HepG2 (cell line): Measurements from ENCODE around the gene ARID5B. TPM values are rescaled to one million over a fixed set of nuclear protein-coding genes. Genes with fewer than 3 reads are reported as not detected.
A peak's percentile ranks its signal among the peaks of the same experiment; 100 is the strongest.

Experiments
- ATAC-seq: fragments of 200-7000 bp; cut with Tn5 transposase; 3 replicates; pipeline ENCODE4 v1.9.1; 2020; ENCODE audit warnings: mild to moderate bottlenecking, moderate library complexity
- BruUV-seq: library from RNA; stranded (reverse); fragments of 400-500 nt; replicated peaks from 2 replicates; lab custom pipeline; 2021; lab: Mats Ljungman, UMichigan
- CTCF ChIA-PET: fragments of 300-600 bp; formaldehyde crosslinking; extraction: SDS; loops from one replicate; lab custom pipeline; 2021; ENCODE audit warnings: low total read pairs, inconsistent platforms, low intra/inter-chr PET ratio; lab: Yijun Ruan, JAX
- POLR2A ChIA-PET: fragments of 350-600 bp; sonication (Branson Sonifier 250); formaldehyde crosslinking; loops from one replicate; lab custom pipeline; 2020; ENCODE audit warnings: antibody characterized with exemption, inconsistent platforms; lab: Yijun Ruan, JAX
- DNase-seq: peaks from one replicate; pipeline ENCODE4 v3.0.0-alpha.2; 2015; ENCODE audit warnings: low spot score
- FAIRE-seq: peaks from 3 replicates; lab custom pipeline; 2011; peaks lifted over from hg19 to GRCh38; lab: Jason Lieb, UNC
- H2AFZ ChIP-seq: one replicate; pipeline ENCODE4 v1.6.1; 2011; ENCODE audit warnings: low read length, inconsistent platforms
- H3K27ac ChIP-seq: fragments of 300-600 bp; 3 replicates; pipeline ENCODE4 v1.8.0; 2011; ENCODE audit warnings: mixed run types, mild to moderate bottlenecking, mixed read lengths, low read length, inconsistent platforms; ENCODE audit not compliant: insufficient read depth; ENCODE audit errors: extremely low read length
- H3K27me3 ChIP-seq, 2 experiments: fragments of 200-600 bp in 1 of 2; 2 replicates in 1 of 2; 3 replicates in 1 of 2; pipeline versions ENCODE4 v1.6.0 to v1.8.0; 2011; ENCODE audit warnings: low read length in 2 of 2, mild to moderate bottlenecking in 2 of 2, moderate library complexity in 2 of 2, inconsistent platforms in 1 of 2; ENCODE audit not compliant: insufficient read depth in 2 of 2, control insufficient read depth in 1 of 2
- H3K36me3 ChIP-seq, 2 experiments: fragments of 200-600 bp in 1 of 2; replicated peaks in 1 of 2; 2 replicates in 1 of 2; 3 replicates in 1 of 2; pipeline versions ENCODE4 v1.5.1 to v1.8.0; 2011; ENCODE audit warnings: low read length in 2 of 2, inconsistent platforms in 1 of 2; ENCODE audit not compliant: insufficient read depth in 2 of 2, control insufficient read depth in 1 of 2
- H3K4me1 ChIP-seq: 2 replicates; pipeline ENCODE4 v1.5.1; 2012; ENCODE audit warnings: low read length, inconsistent platforms; ENCODE audit not compliant: insufficient read depth
- H3K4me2 ChIP-seq: 2 replicates; pipeline ENCODE4 v1.6.0; 2011; ENCODE audit warnings: low read depth, low read length, inconsistent platforms
- H3K4me3 ChIP-seq, 3 experiments: fragments of 200-600 bp in 1 of 3; sonication (generic), shearing (Covaris generic) in 1 of 3; replicated peaks in 1 of 3; 2 replicates each; pipeline ENCODE4 v1.5.1; 2011 to 2016; ENCODE audit warnings: low read length in 3 of 3, inconsistent platforms in 2 of 3, low read depth in 2 of 3, mild to moderate bottlenecking in 2 of 3, control low read depth in 1 of 3, mixed read lengths in 1 of 3; ENCODE audit not compliant: insufficient read depth in 1 of 3
- H3K79me2 ChIP-seq: one replicate; pipeline ENCODE4 v1.6.1; 2011; ENCODE audit warnings: low read length, inconsistent platforms; ENCODE audit not compliant: insufficient read depth
- H3K9ac ChIP-seq: 2 replicates; pipeline ENCODE4 v1.6.0; 2011; ENCODE audit warnings: mild to moderate bottlenecking, low read depth, low read length, inconsistent platforms; ENCODE audit not compliant: insufficient read depth
- H3K9me3 ChIP-seq: 2 replicates; pipeline ENCODE4 v1.5.1; 2012; ENCODE audit warnings: mild to moderate bottlenecking, low read length
- H4K20me1 ChIP-seq: 2 replicates; pipeline ENCODE4 v1.6.0; 2011; ENCODE audit warnings: inconsistent platforms, mild to moderate bottlenecking, low read length, moderate library complexity; ENCODE audit not compliant: insufficient read depth
- BCL6 ChIP-seq: IDR thresholded peaks from 2 replicates; pipeline ENCODE4 v1.6.1; 2016; ENCODE audit warnings: missing genetic modification reagents, missing compliant biosample characterization
- FOXA3 ChIP-seq: IDR thresholded peaks from 2 replicates; pipeline ENCODE4 v1.6.1; 2016; ENCODE audit warnings: missing genetic modification reagents, missing compliant biosample characterization
- GATAD2A ChIP-seq: IDR thresholded peaks from 2 replicates; pipeline ENCODE4 v1.6.1; 2016
- HDAC2 ChIP-seq: sonication (generic); formaldehyde crosslinking; IDR thresholded peaks from 2 replicates; pipeline ENCODE4 v1.4.0; 2020; ENCODE audit warnings: missing genetic modification reagents
- HMG20A ChIP-seq: IDR thresholded peaks from 2 replicates; pipeline ENCODE4 v1.6.1; 2016; ENCODE audit warnings: borderline replicate concordance
- IRF2 ChIP-seq: IDR thresholded peaks from 2 replicates; pipeline ENCODE4 v1.6.1; 2018; ENCODE audit warnings: missing genetic modification reagents, missing compliant biosample characterization
- MED1 ChIP-seq: sonication (generic); formaldehyde crosslinking; IDR thresholded peaks from 2 replicates; pipeline ENCODE4 v1.4.0; 2020; ENCODE audit warnings: missing genetic modification reagents
- POGZ ChIP-seq: sonication (generic); formaldehyde crosslinking; IDR thresholded peaks from 2 replicates; pipeline ENCODE4 v1.4.0; 2020; ENCODE audit warnings: mild to moderate bottlenecking, missing genetic modification reagents
- RCOR2 ChIP-seq: IDR thresholded peaks from 2 replicates; pipeline ENCODE4 v1.6.1; 2016; ENCODE audit warnings: missing biosample characterization, missing genetic modification reagents
- SOX13 ChIP-seq, 3 experiments: fragments of 450-650 bp in 1 of 3; sonication (generic) in 1 of 3; formaldehyde crosslinking in 1 of 3; IDR thresholded peaks in 2 of 3; conservative IDR thresholded peaks in 1 of 3; 2 replicates each; pipeline versions ENCODE4 v1.5.0 to v1.6.1; 2016 to 2020; ENCODE audit warnings: antibody characterized with exemption in 1 of 3, mild to moderate bottlenecking in 1 of 3, missing compliant biosample characterization in 1 of 3, missing genetic modification reagents in 1 of 3, moderate library complexity in 1 of 3
- ZMYM4 ChIP-seq: sonication (generic); formaldehyde crosslinking; IDR thresholded peaks from 2 replicates; pipeline ENCODE4 v1.8.1; 2023; ENCODE audit warnings: mild to moderate bottlenecking, missing genetic modification reagents
- ZNF224 ChIP-seq: sonication (generic); formaldehyde crosslinking; IDR thresholded peaks from 2 replicates; pipeline ENCODE4 v1.5.0; 2020; ENCODE audit warnings: mild to moderate bottlenecking, missing genetic modification reagents
- ZNF747 ChIP-seq: sonication (generic); formaldehyde crosslinking; IDR thresholded peaks from 2 replicates; pipeline ENCODE4 v1.8.1; 2023; ENCODE audit warnings: missing genetic modification reagents, mild to moderate bottlenecking, borderline replicate concordance
- WGBS: methylation state at CpG from one replicate; pipeline ENCODE4 v1.1.6; 2017; ENCODE audit warnings: low lambda C conversion rate; 5-methylcytosine and 5-hydroxymethylcytosine counted together
- in situ Hi-C: cut with HindIII; loops from 2 replicates; pipeline ENCODE4 v1.10.0; 2017; ENCODE audit warnings: low pct_unique_long_range_greater_than_20kb; ENCODE audit not compliant: extremely low pct_ligation_motif_present
- intact Hi-C: fragments of 100-400 bp; cut with micrococcal nuclease; formaldehyde crosslinking; loops from one replicate; pipeline ENCODE4 v1.10.0; 2022; ENCODE audit not compliant: unreplicated experiment
- polyA plus RNA-seq, 8 experiments: library from polyadenylated mRNA; depleted of rRNA in 3 of 8; stranded (reverse) in 7 of 8; unstranded in 1 of 8; fragments of >200 nt; fragmentation: Illumina TruSeq in 4 of 8; extraction: Trizol in 4 of 8; gene quantifications; 2 replicates each; pipeline versions ENCODE4 v1.2.1 to v1.2.3, GENCODE V29; 2011 to 2016; ENCODE audit warnings: low read depth in 4 of 8, missing spikeins in 1 of 8, mixed read lengths in 1 of 8; ENCODE audit not compliant: insufficient read depth in 1 of 8
- total RNA-seq, 5 experiments: library from RNA; depleted of rRNA; stranded (reverse); fragments of >200 nt; fragmentation: Illumina TruSeq; extraction: Trizol; gene quantifications; 2 replicates each; pipeline ENCODE4 v1.2.3, GENCODE V29; 2016; ENCODE audit warnings: low read depth in 1 of 5
- TF ChIP-seq, protein P1 (sequence below): sonication (generic); formaldehyde crosslinking; IDR thresholded peaks from 2 replicates; pipeline ENCODE4 v1.8.1; 2023; ENCODE audit warnings: mild to moderate bottlenecking, missing genetic modification reagents
- TF ChIP-seq, protein P2 (sequence below): sonication (generic); formaldehyde crosslinking; IDR thresholded peaks from 2 replicates; pipeline ENCODE4 v1.5.0; 2020; ENCODE audit warnings: mild to moderate bottlenecking, missing genetic modification reagents
- TF ChIP-seq, protein P3 (sequence below): IDR thresholded peaks from 2 replicates; pipeline ENCODE4 v1.6.1; 2016; ENCODE audit warnings: low read depth

The ARID5B gene
- total and polyA plus RNA-seq, 2 of the 13 experiments (the other 11 are each of a cell fraction or from before 2014, with no cell fraction given) = 6.2 to 21.1 TPM

DNA sequence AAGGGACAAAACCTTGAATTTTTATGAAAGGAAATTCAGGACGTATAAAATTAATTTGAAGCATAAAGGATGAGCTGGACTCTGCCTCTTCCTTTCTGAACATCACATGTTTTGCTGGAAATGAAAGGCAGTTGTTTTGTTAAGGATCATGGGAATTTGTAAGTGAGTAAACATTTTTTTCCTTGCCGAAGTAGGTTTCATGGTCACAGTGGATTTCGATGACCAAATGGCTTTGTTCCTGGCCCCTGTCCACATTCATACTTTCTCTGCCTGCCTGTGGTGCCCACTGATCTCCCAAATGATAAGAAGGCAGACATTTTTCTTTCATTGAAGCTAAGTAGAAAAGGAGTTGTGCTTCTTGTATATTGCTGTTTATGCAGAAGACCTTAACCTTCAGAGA lies 104.2 kb downstream of the ARID5B start:
- POLR2A ChIA-PET = no interaction called here
- TF ChIP-seq, protein P1, sequence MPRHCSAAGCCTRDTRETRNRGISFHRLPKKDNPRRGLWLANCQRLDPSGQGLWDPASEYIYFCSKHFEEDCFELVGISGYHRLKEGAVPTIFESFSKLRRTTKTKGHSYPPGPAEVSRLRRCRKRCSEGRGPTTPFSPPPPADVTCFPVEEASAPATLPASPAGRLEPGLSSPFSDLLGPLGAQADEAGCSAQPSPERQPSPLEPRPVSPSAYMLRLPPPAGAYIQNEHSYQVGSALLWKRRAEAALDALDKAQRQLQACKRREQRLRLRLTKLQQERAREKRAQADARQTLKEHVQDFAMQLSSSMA (CRISPR knock-in tag) = no peak
- 0 out of 2 replicates have a peak, but pooled peaks have one; percentile 26 for TF ChIP-seq HDAC2 (CRISPR knock-in tag)
- TF ChIP-seq BCL6 (CRISPR knock-in tag) = peak; percentile 37; the same call in 1 of the 2 replicates
- peak; percentile 39; the same call in 1 of the 2 replicates for TF ChIP-seq POGZ (CRISPR knock-in tag)
- 0 out of 2 replicates have a peak, but pooled peaks have one; percentile 42 for TF ChIP-seq ZMYM4 (CRISPR knock-in tag)
- TF ChIP-seq GATAD2A (CRISPR knock-in tag) = peak; percentile 34; the same call in 1 of the 2 replicates
- peak; percentile 47; the same call in 1 of the 2 replicates for TF ChIP-seq MED1 (CRISPR knock-in tag)
- TF ChIP-seq ZNF747 (CRISPR knock-in tag) = no peak
- no peak for TF ChIP-seq SOX13 (IDR thresholded peaks at IDR 0.05)
- TF ChIP-seq SOX13 (CRISPR knock-in tag; conservative IDR thresholded peaks at IDR 0.05 in 1 of 2, IDR thresholded peaks at IDR 0.05 in 1 of 2) = peak in 1 of 2 experiments; percentile 49; a peak in 2 of 4 replicates
- TF ChIP-seq FOXA3 = 0 out of 2 replicates have a peak, but pooled peaks have one; percentile 34
- TF ChIP-seq, protein P2, sequence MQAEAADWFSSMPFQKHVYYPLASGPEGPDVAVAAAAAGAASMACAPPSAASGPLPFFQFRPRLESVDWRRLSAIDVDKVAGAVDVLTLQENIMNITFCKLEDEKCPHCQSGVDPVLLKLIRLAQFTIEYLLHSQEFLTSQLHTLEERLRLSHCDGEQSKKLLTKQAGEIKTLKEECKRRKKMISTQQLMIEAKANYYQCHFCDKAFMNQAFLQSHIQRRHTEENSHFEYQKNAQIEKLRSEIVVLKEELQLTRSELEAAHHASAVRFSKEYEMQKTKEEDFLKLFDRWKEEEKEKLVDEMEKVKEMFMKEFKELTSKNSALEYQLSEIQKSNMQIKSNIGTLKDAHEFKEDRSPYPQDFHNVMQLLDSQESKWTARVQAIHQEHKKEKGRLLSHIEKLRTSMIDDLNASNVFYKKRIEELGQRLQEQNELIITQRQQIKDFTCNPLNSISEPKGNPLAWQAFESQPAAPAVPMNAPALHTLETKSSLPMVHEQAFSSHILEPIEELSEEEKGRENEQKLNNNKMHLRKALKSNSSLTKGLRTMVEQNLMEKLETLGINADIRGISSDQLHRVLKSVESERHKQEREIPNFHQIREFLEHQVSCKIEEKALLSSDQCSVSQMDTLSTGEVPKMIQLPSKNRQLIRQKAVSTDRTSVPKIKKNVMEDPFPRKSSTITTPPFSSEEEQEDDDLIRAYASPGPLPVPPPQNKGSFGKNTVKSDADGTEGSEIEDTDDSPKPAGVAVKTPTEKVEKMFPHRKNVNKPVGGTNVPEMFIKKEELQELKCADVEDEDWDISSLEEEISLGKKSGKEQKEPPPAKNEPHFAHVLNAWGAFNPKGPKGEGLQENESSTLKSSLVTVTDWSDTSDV (CRISPR knock-in tag) = no peak
- peak; percentile 25; the same call in 1 of the 2 replicates for TF ChIP-seq RCOR2 (CRISPR knock-in tag)
- peak; percentile 53; the same call in 1 of the 2 replicates for TF ChIP-seq HMG20A (CRISPR knock-in tag)
- TF ChIP-seq, protein P3, sequence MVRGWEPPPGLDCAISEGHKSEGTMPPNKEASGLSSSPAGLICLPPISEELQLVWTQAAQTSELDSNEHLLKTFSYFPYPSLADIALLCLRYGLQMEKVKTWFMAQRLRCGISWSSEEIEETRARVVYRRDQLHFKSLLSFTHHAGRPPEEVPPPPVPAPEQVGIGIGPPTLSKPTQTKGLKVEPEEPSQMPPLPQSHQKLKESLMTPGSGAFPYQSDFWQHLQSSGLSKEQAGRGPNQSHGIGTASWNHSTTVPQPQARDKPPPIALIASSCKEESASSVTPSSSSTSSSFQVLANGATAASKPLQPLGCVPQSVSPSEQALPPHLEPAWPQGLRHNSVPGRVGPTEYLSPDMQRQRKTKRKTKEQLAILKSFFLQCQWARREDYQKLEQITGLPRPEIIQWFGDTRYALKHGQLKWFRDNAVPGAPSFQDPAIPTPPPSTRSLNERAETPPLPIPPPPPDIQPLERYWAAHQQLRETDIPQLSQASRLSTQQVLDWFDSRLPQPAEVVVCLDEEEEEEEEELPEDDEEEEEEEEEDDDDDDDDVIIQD = peak; percentile 99
- no peak for TF ChIP-seq ZNF224 (CRISPR knock-in tag)
- TF ChIP-seq IRF2 (CRISPR knock-in tag) = 0 out of 2 replicates have a peak, but pooled peaks have one; percentile 26

More for the DNA sequence above, 104.2 kb downstream of the ARID5B start:
- CTCF ChIA-PET = no interaction called here
- Histone ChIP-seq H3K79me2 (peaks cover 3% of the 10 kb centered on the region), H3K36me3 (peaks cover 8% of the 10 kb centered on the region in 2 experiments), H3K9me3 (no peaks in the 10 kb centered on the region), H2AFZ (no peak overlapping the region), H3K27me3 (no peaks in the 10 kb centered on the region), H3K4me3 (no peak overlapping the region), H3K4me2 (no peak overlapping the region; the same call in 1 of the 2 replicates), H3K27ac (peak overlapping the region; percentile 25), H3K4me1 (peaks cover 75% of the 10 kb centered on the region), H4K20me1 (no peaks in the 10 kb centered on the region), H3K9ac (no peak overlapping the region)
- ATAC-seq (no peak), DNase-seq (peak; percentile 30), FAIRE-seq (no peak)
- intact Hi-C loops (no loop called here), in situ Hi-C loops (no loop called here)
- 43% methylated on average over 3 of the region's 3 CpGs for WGBS
- BruUV-seq = no TSS peak
